Measurements from ENCODE around the gene CTNNA1. TPM values are rescaled to one million over a fixed set of nuclear protein-coding genes. Genes with fewer than 3 reads are reported as not detected.

CTNNA1 gene
- total and polyA plus RNA-seq, 2 of the 8 experiments (the other 6 are each of a cell fraction or from before 2014, with no cell fraction given), result 115 to 349 TPM

GRCh38 chr5:138824924-138825863 is 72.0 kb downstream of the CTNNA1 start (continued):
- TF ChIP-seq, protein P1, sequence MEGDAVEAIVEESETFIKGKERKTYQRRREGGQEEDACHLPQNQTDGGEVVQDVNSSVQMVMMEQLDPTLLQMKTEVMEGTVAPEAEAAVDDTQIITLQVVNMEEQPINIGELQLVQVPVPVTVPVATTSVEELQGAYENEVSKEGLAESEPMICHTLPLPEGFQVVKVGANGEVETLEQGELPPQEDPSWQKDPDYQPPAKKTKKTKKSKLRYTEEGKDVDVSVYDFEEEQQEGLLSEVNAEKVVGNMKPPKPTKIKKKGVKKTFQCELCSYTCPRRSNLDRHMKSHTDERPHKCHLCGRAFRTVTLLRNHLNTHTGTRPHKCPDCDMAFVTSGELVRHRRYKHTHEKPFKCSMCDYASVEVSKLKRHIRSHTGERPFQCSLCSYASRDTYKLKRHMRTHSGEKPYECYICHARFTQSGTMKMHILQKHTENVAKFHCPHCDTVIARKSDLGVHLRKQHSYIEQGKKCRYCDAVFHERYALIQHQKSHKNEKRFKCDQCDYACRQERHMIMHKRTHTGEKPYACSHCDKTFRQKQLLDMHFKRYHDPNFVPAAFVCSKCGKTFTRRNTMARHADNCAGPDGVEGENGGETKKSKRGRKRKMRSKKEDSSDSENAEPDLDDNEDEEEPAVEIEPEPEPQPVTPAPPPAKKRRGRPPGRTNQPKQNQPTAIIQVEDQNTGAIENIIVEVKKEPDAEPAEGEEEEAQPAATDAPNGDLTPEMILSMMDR (IDR thresholded peaks at IDR 0.05; ENCODE audit: control extremely low read depth in 1 of 3, insufficient read depth in 1 of 3, low read depth in 1 of 3, low read length in 3 of 3), result peak in 1 of 3 experiments; percentile 46; a peak in 2 of 4 replicates
- TF ChIP-seq EZH2 (IDR thresholded peaks at IDR 0.05; ENCODE audit: low read depth, low read length, severe bottlenecking) (no peak), POLR2AphosphoS5 (IDR thresholded peaks at IDR 0.05; ENCODE audit: low read depth, low read length) (no peak), RAD21 (IDR thresholded peaks at IDR 0.05 in 1 of 2, conservative IDR thresholded peaks at IDR 0.05 in 1 of 2; ENCODE audit: low read depth in 2 of 2, low read length in 2 of 2) (peak; percentile 20 to 38; a peak in 2 of 4 replicates), TAF7 (optimal IDR thresholded peaks at IDR 0.05; ENCODE audit: borderline replicate concordance, low read depth, low read length) (no peak), E2F6 (IDR thresholded peaks at IDR 0.05) (no peak), SIN3A (conservative IDR thresholded peaks at IDR 0.05 in 1 of 2, IDR thresholded peaks at IDR 0.05 in 1 of 2; ENCODE audit: low read depth in 1 of 2, low read length in 2 of 2) (no peak), CTBP2 (IDR thresholded peaks at IDR 0.05; ENCODE audit: borderline replicate concordance, insufficient read depth, insufficient read length, low read length) (no peak)
